Activated CD8-positive, alpha-beta memory T cell treated with anti-CD3 and anti-CD28 coated beads, Interleukin-2, amount 50 U/mL, for 4 hours (primary cell): ENCODE data around the gene BFSP1.

Experiments
- DNase-seq: peaks from one replicate; pipeline ENCODE4 v3.0.0-alpha.2; 2020

Gene BFSP1

GRCh38 chr20:17457588-17458190, 73.5 kb downstream of the BFSP1 start:
- DNase-seq, result no peak

GRCh38 chr20:17457079-17457478, 74.1 kb downstream of the BFSP1 start:
- no peak for DNase-seq

GRCh38 chr20:17456279-17456678, 74.9 kb downstream of the BFSP1 start:
- no peak for DNase-seq

GRCh38 chr20:17453592-17453991, 77.6 kb downstream of the BFSP1 start:
- DNase-seq, result no peak

- no peak for DNase-seq
Observed at GRCh38 chr20:17452441-17452840, 78.7 kb downstream of the BFSP1 start.

GRCh38 chr20:17449031-17449430, 82.1 kb downstream of the BFSP1 start:
- no peak for DNase-seq

- DNase-seq, result no peak
Observed at GRCh38 chr20:17448071-17448470, 83.1 kb downstream of the BFSP1 start.

GRCh38 chr20:17446171-17446570, 85.0 kb downstream of the BFSP1 start:
- DNase-seq, result no peak

- DNase-seq, result no peak
Observed at GRCh38 chr20:17445543-17445942, 85.6 kb downstream of the BFSP1 start.

- no peak for DNase-seq
Observed at GRCh38 chr20:17444091-17444490, 87.1 kb downstream of the BFSP1 start.
